Liver (tissue), 9 donors: Measurements from ENCODE around the gene COL11A2. TPM values are rescaled to one million over a fixed set of nuclear protein-coding genes. Genes with fewer than 3 reads are reported as not detected.

Experiments used
- DNase-seq: peaks from one replicate; pipeline ENCODE4 v3.0.0-alpha.2; 2017; ENCODE audit warnings: low spot score
- H3K27ac ChIP-seq, 2 donors: one replicate each; pipeline ENCODE4 v1.7.0; 2013; ENCODE audit warnings: inconsistent platforms in 2 of 2, low read length in 2 of 2, control low read depth in 1 of 2, low read depth in 1 of 2, mild to moderate bottlenecking in 1 of 2
- H3K27me3 ChIP-seq, 4 donors: one replicate each; pipeline versions ENCODE4 v1.6.1 to v1.7.0; 2013; ENCODE audit warnings: low read length in 3 of 4, inconsistent platforms in 1 of 4, mild to moderate bottlenecking in 1 of 4, moderate library complexity in 1 of 4; ENCODE audit not compliant: control insufficient read depth in 4 of 4, insufficient read depth in 4 of 4
- H3K36me3 ChIP-seq, 4 donors: one replicate each; pipeline versions ENCODE4 v1.6.1 to v1.7.0; 2013; ENCODE audit warnings: low read length in 3 of 4, mild to moderate bottlenecking in 3 of 4, low read depth in 1 of 4, moderate library complexity in 1 of 4; ENCODE audit not compliant: control insufficient read depth in 4 of 4, insufficient read depth in 3 of 4
- H3K4me1 ChIP-seq, 4 donors: one replicate each; pipeline versions ENCODE4 v1.6.1 to v1.7.0; 2013; ENCODE audit warnings: low read length in 3 of 4, mild to moderate bottlenecking in 3 of 4, moderate library complexity in 1 of 4; ENCODE audit not compliant: control insufficient read depth in 4 of 4, insufficient read depth in 4 of 4
- H3K4me3 ChIP-seq, 3 donors: one replicate each; pipeline versions ENCODE4 v1.6.1 to v1.7.0; 2013; ENCODE audit warnings: low read length in 3 of 3, control low read depth in 1 of 3, low read depth in 1 of 3, mild to moderate bottlenecking in 1 of 3
- H3K9ac ChIP-seq, 2 donors: one replicate each; pipeline ENCODE4 v1.7.0; 2013; ENCODE audit warnings: low read length in 2 of 2, mild to moderate bottlenecking in 2 of 2, moderate library complexity in 2 of 2, control low read depth in 1 of 2, low read depth in 1 of 2
- H3K9me3 ChIP-seq, 4 donors: one replicate each; pipeline versions ENCODE4 v1.6.1 to v1.7.0; 2013; ENCODE audit warnings: low read length in 3 of 4; ENCODE audit not compliant: control insufficient read depth in 4 of 4
- ATF3 ChIP-seq: IDR thresholded peaks from 2 replicates; pipeline ENCODE4 v1.6.1; 2016; ENCODE audit warnings: antibody characterized with exemption
- CTCF ChIP-seq: fragments of 150-350 bp; IDR thresholded peaks from 2 replicates; pipeline ENCODE4 v1.5.1; 2017; ENCODE audit warnings: improper control_type of control experiment, low read depth, low read length; ENCODE audit not compliant: missing input control
- EGR1 ChIP-seq, 2 donors: IDR thresholded peaks; 2 replicates each; pipeline ENCODE4 v1.6.1; 2016 to 2018; ENCODE audit warnings: antibody characterized with exemption in 2 of 2, low read depth in 2 of 2
- FOXA1 ChIP-seq: IDR thresholded peaks from 2 replicates; pipeline ENCODE4 v1.6.1; 2016; ENCODE audit warnings: antibody characterized with exemption
- FOXA2 ChIP-seq: IDR thresholded peaks from 2 replicates; pipeline ENCODE4 v1.6.1; 2016; ENCODE audit warnings: antibody characterized with exemption
- GABPA ChIP-seq, 2 donors: IDR thresholded peaks in 1 of 2; conservative IDR thresholded peaks in 1 of 2; 2 replicates each; pipeline ENCODE4 v1.6.1; 2016; ENCODE audit warnings: antibody characterized with exemption in 2 of 2, mild to moderate bottlenecking in 1 of 2, moderate library complexity in 1 of 2
- HNF4A ChIP-seq, 2 donors: conservative IDR thresholded peaks; 2 replicates each; pipeline ENCODE4 v1.6.1; 2016; ENCODE audit warnings: antibody characterized with exemption in 2 of 2, mild to moderate bottlenecking in 2 of 2
- MAX ChIP-seq: IDR thresholded peaks from 2 replicates; pipeline ENCODE4 v1.6.1; 2016; ENCODE audit warnings: antibody characterized with exemption
- NR2F2 ChIP-seq: IDR thresholded peaks from 2 replicates; pipeline ENCODE4 v1.6.1; 2016; ENCODE audit warnings: antibody characterized with exemption
- RAD21 ChIP-seq, 2 donors: IDR thresholded peaks; 2 replicates each; pipeline ENCODE4 v1.6.1; 2016; ENCODE audit warnings: antibody characterized with exemption in 2 of 2, mild to moderate bottlenecking in 2 of 2
- REST ChIP-seq: IDR thresholded peaks from 2 replicates; pipeline ENCODE4 v1.6.1; 2016; ENCODE audit warnings: antibody characterized with exemption, mild to moderate bottlenecking
- RXRA ChIP-seq, 2 donors: IDR thresholded peaks; 2 replicates each; pipeline ENCODE4 v1.6.1; 2017 to 2018; ENCODE audit warnings: antibody characterized with exemption in 2 of 2, mild to moderate bottlenecking in 1 of 2
- SP1 ChIP-seq: IDR thresholded peaks from 2 replicates; pipeline ENCODE4 v1.6.1; 2018; ENCODE audit warnings: antibody characterized with exemption, mild to moderate bottlenecking
- TAF1 ChIP-seq: conservative IDR thresholded peaks from 2 replicates; pipeline ENCODE4 v1.6.1; 2016; ENCODE audit warnings: antibody characterized with exemption, mild to moderate bottlenecking
- ZBTB33 ChIP-seq: IDR thresholded peaks from 2 replicates; pipeline ENCODE4 v1.6.1; 2016; ENCODE audit warnings: antibody characterized with exemption
- WGBS: extraction: QIAGEN DNeasy Blood & Tissue Kit; methylation state at CpG from one replicate; pipeline ENCODE4 v1.1.7; 2013; 5-methylcytosine and 5-hydroxymethylcytosine counted together
- polyA plus RNA-seq, 2 donors: library from polyadenylated mRNA; stranded (reverse) in 1 of 2; unstranded in 1 of 2; fragments of 200-250 nt in 1 of 2; fragments of >200 nt in 1 of 2; fragmentation: Nextera tagmentation in 1 of 2; extraction: Ambion mirVana in 1 of 2; gene quantifications; one replicate each; pipeline versions ENCODE4 v1.2.1 to v1.2.3, GENCODE V29; 2013 to 2015
- total RNA-seq, 2 donors: library from RNA; depleted of rRNA; stranded (reverse); fragments of >200 nt; gene quantifications; one replicate each; pipeline ENCODE4 v1.2.3, GENCODE V29; 2014
- donor health status: healthy.
- donor health status: healthy.
- donor health status: healthy.
- donor health status: healthy.
- donor health status: healthy.

The COL11A2 gene
- total and polyA plus RNA-seq, 4 donors, result 0.15 to 0.59 (median 0.27) TPM

GRCh38 chr6:33156561-33156960 lies 35.7 kb downstream of the COL11A2 start:
- Histone ChIP-seq H3K9ac (no peak overlapping the region), H3K36me3 (no peaks in the 10 kb centered on the region), H3K27me3 (no peaks in the 10 kb centered on the region), H3K27ac (no peak overlapping the region), H3K4me1 (peaks cover 1 to 10% (median 5%) of the 10 kb centered on the region in 4 donors), H3K4me3 (no peak overlapping the region), H3K9me3 (no peaks in the 10 kb centered on the region)
- no peak for TF ChIP-seq CTCF
- TF ChIP-seq FOXA2, result no peak
- TF ChIP-seq TAF1, result no peak
- TF ChIP-seq ATF3, result no peak
- TF ChIP-seq RAD21 (IDR thresholded peaks at IDR 0.05), result no peak
- TF ChIP-seq REST, result no peak
- TF ChIP-seq ZBTB33, result no peak
- no peak for TF ChIP-seq EGR1 (IDR thresholded peaks at IDR 0.05; ENCODE audit: low read depth in 2 of 2)
- TF ChIP-seq HNF4A (conservative IDR thresholded peaks at IDR 0.05), result no peak
- no peak for TF ChIP-seq NR2F2
- no peak for TF ChIP-seq GABPA (IDR thresholded peaks at IDR 0.05 in 1 of 2, conservative IDR thresholded peaks at IDR 0.05 in 1 of 2)
- TF ChIP-seq FOXA1, result no peak
- TF ChIP-seq RXRA (IDR thresholded peaks at IDR 0.05), result no peak
- WGBS, result 85% methylated on average over 6 of the region's 6 CpGs
- DNase-seq, result no peak

GRCh38 chr6:33154349-33154748 lies 37.9 kb downstream of the COL11A2 start:
- TF ChIP-seq HNF4A (conservative IDR thresholded peaks at IDR 0.05), result no peak
- TF ChIP-seq FOXA2, result no peak
- TF ChIP-seq GABPA (IDR thresholded peaks at IDR 0.05 in 1 of 2, conservative IDR thresholded peaks at IDR 0.05 in 1 of 2), result no peak
- no peak for TF ChIP-seq RXRA (IDR thresholded peaks at IDR 0.05)
- TF ChIP-seq MAX, result no peak
- TF ChIP-seq SP1, result no peak
- TF ChIP-seq FOXA1, result no peak
- Histone ChIP-seq H3K36me3 (no peaks in the 10 kb centered on the region), H3K9ac (no peak overlapping the region), H3K27ac (no peak overlapping the region), H3K9me3 (no peaks in the 10 kb centered on the region), H3K4me1 (peaks cover 0 to 7% (median 2%) of the 10 kb centered on the region in 4 donors), H3K27me3 (no peaks in the 10 kb centered on the region), H3K4me3 (no peak overlapping the region)
- DNase-seq, result no peak
- 72% methylated on average over 4 of the region's 4 CpGs for WGBS
